ENCODE measurements around the gene RHBDL2. TPM values are rescaled to one million over a fixed set of nuclear protein-coding genes. Genes with fewer than 3 reads are reported as not detected.

RHBDL2 gene
- total RNA-seq, 1 donor from 2014 or later, result not detected

- Mint-ChIP-seq H3K9me3 (no peaks in the 10 kb centered on the region), H3K4me1 (no peaks in the 10 kb centered on the region), H3K36me3 (no peaks in the 10 kb centered on the region), H3K27ac (no peak overlapping the region), H3K27me3 (ENCODE audit: low read depth) (no peaks in the 10 kb centered on the region), H3K4me3 (no peak overlapping the region)
- no peak for DNase-seq (ENCODE audit: low spot score in 2 of 2, unreplicated experiment in 2 of 2)
- no peak for TF ChIP-seq CTCF (IDR thresholded peaks at IDR 0.05; ENCODE audit: unreplicated experiment)
Observed at GRCh38 chr1:38940339-38941047, 1.1 kb downstream of the RHBDL2 start.

GRCh38 chr1:38938722-38939260, 2.8 kb downstream of the RHBDL2 start:
- H3K36me3 Mint-ChIP-seq, result no peaks in the 10 kb centered on the region
- no peak for DNase-seq (ENCODE audit: low spot score in 2 of 2, unreplicated experiment in 2 of 2)
- TF ChIP-seq CTCF (IDR thresholded peaks at IDR 0.05; ENCODE audit: unreplicated experiment), result no peak
- no peak overlapping the region for H3K4me3 Mint-ChIP-seq
- H3K4me1 Mint-ChIP-seq, result no peaks in the 10 kb centered on the region
- no peaks in the 10 kb centered on the region for H3K9me3 Mint-ChIP-seq
- no peak overlapping the region for H3K27ac Mint-ChIP-seq
- no peaks in the 10 kb centered on the region for H3K27me3 Mint-ChIP-seq (ENCODE audit: low read depth)

- Mint-ChIP-seq H3K4me1 (no peaks in the 10 kb centered on the region), H3K4me3 (no peak overlapping the region), H3K27me3 (ENCODE audit: low read depth) (no peaks in the 10 kb centered on the region), H3K9me3 (no peaks in the 10 kb centered on the region), H3K36me3 (no peaks in the 10 kb centered on the region), H3K27ac (no peak overlapping the region)
- TF ChIP-seq CTCF (IDR thresholded peaks at IDR 0.05; ENCODE audit: unreplicated experiment), result no peak
- DNase-seq (ENCODE audit: low spot score in 2 of 2, unreplicated experiment in 2 of 2), result no peak
Observed at GRCh38 chr1:38932571-38932970, 9.1 kb downstream of the RHBDL2 start.

- no peak for DNase-seq (ENCODE audit: low spot score in 2 of 2, unreplicated experiment in 2 of 2)
- Mint-ChIP-seq H3K27ac (no peak overlapping the region), H3K4me1 (no peaks in the 10 kb centered on the region), H3K36me3 (no peaks in the 10 kb centered on the region), H3K27me3 (ENCODE audit: low read depth) (no peaks in the 10 kb centered on the region), H3K4me3 (no peak overlapping the region), H3K9me3 (no peaks in the 10 kb centered on the region)
- no peak for TF ChIP-seq CTCF (IDR thresholded peaks at IDR 0.05; ENCODE audit: unreplicated experiment)
Observed at GRCh38 chr1:38929476-38929875, 12.2 kb downstream of the RHBDL2 start.

GRCh38 chr1:38929054-38929453, 12.6 kb downstream of the RHBDL2 start:
- Mint-ChIP-seq H3K4me1 (no peaks in the 10 kb centered on the region), H3K27ac (no peak overlapping the region), H3K27me3 (ENCODE audit: low read depth) (no peaks in the 10 kb centered on the region), H3K4me3 (no peak overlapping the region), H3K9me3 (no peaks in the 10 kb centered on the region), H3K36me3 (no peaks in the 10 kb centered on the region)
- no peak for DNase-seq (ENCODE audit: low spot score in 2 of 2, unreplicated experiment in 2 of 2)
- TF ChIP-seq CTCF (IDR thresholded peaks at IDR 0.05; ENCODE audit: unreplicated experiment), result no peak
